ENCODE data around the gene CILP2. TPM values are rescaled to one million over a fixed set of nuclear protein-coding genes. Genes with fewer than 3 reads are reported as not detected.

CILP2 gene
- total RNA-seq, 1 donor from 2014 or later = 0.23 TPM

GRCh38 chr19:19545707-19546106 lies 7.6 kb downstream of the CILP2 start:
- no peak overlapping the region for H3K27ac Mint-ChIP-seq (ENCODE audit: unreplicated experiment)
- H3K27me3 Mint-ChIP-seq (ENCODE audit: unreplicated experiment) = peaks cover 6% of the 10 kb centered on the region
- H3K4me1 Mint-ChIP-seq (ENCODE audit: unreplicated experiment) = no peaks in the 10 kb centered on the region
- H3K4me3 Mint-ChIP-seq (ENCODE audit: unreplicated experiment) = no peak overlapping the region
- no peaks in the 10 kb centered on the region for H3K9me3 Mint-ChIP-seq (ENCODE audit: unreplicated experiment)
- H3K36me3 Mint-ChIP-seq (ENCODE audit: low read depth, unreplicated experiment) = peaks cover 4% of the 10 kb centered on the region
- TF ChIP-seq CTCF (IDR thresholded peaks at IDR 0.05; ENCODE audit: unreplicated experiment) = no peak
- DNase-seq (ENCODE audit: low spot score) = no peak

DNA sequence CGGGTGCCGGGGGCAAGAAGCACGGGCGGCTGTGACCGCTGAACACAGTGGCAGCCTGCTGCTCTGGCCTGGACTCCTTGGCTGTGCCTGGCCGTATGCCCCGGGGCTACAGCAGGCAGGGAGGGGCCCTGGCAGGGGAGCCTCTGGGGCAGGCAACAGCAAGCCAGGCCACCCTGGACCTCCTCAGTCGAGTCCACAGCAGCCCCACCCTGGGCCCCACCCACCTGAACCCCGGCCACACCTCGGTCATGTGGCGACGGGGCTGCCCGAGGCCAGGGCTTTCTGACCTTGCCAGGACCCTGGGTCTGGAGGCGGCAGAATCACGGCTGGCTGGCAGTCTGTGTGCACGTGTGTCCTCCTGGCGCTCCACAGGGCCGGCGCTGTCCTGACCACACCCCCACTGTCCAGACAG lies 8.7 kb downstream of the CILP2 start:
- peaks cover 6% of the 10 kb centered on the region for H3K27me3 Mint-ChIP-seq (ENCODE audit: unreplicated experiment)
- no peak for DNase-seq (ENCODE audit: low spot score)

GRCh38 chr19:19547674-19548336 lies 9.7 kb downstream of the CILP2 start:
- DNase-seq (ENCODE audit: low spot score) = no peak
- Mint-ChIP-seq H3K27me3 (ENCODE audit: unreplicated experiment) (peaks cover 6% of the 10 kb centered on the region), H3K36me3 (ENCODE audit: low read depth, unreplicated experiment) (peaks cover 4% of the 10 kb centered on the region), H3K27ac (ENCODE audit: unreplicated experiment) (no peak overlapping the region), H3K9me3 (ENCODE audit: unreplicated experiment) (no peaks in the 10 kb centered on the region), H3K4me3 (ENCODE audit: unreplicated experiment) (no peak overlapping the region), H3K4me1 (ENCODE audit: unreplicated experiment) (no peaks in the 10 kb centered on the region)
- TF ChIP-seq CTCF (IDR thresholded peaks at IDR 0.05; ENCODE audit: unreplicated experiment) = no peak

More for the DNA sequence above, 8.7 kb downstream of the CILP2 start:
- peaks cover 4% of the 10 kb centered on the region for H3K36me3 Mint-ChIP-seq (ENCODE audit: low read depth, unreplicated experiment)
- no peaks in the 10 kb centered on the region for H3K9me3 Mint-ChIP-seq (ENCODE audit: unreplicated experiment)
- no peak overlapping the region for H3K4me3 Mint-ChIP-seq (ENCODE audit: unreplicated experiment)
- no peak for TF ChIP-seq CTCF (IDR thresholded peaks at IDR 0.05; ENCODE audit: unreplicated experiment)
- no peaks in the 10 kb centered on the region for H3K4me1 Mint-ChIP-seq (ENCODE audit: unreplicated experiment)
- H3K27ac Mint-ChIP-seq (ENCODE audit: unreplicated experiment) = no peak overlapping the region

GRCh38 chr19:19548915-19549759 lies 11.1 kb downstream of the CILP2 start:
- H3K27ac Mint-ChIP-seq (ENCODE audit: unreplicated experiment) = no peak overlapping the region
- H3K9me3 Mint-ChIP-seq (ENCODE audit: unreplicated experiment) = no peaks in the 10 kb centered on the region
- H3K4me1 Mint-ChIP-seq (ENCODE audit: unreplicated experiment) = no peaks in the 10 kb centered on the region
- H3K27me3 Mint-ChIP-seq (ENCODE audit: unreplicated experiment) = peaks cover 10% of the 10 kb centered on the region
- no peak overlapping the region for H3K4me3 Mint-ChIP-seq (ENCODE audit: unreplicated experiment)
- H3K36me3 Mint-ChIP-seq (ENCODE audit: low read depth, unreplicated experiment) = peaks cover 4% of the 10 kb centered on the region
- no peak for DNase-seq (ENCODE audit: low spot score)
- TF ChIP-seq CTCF (IDR thresholded peaks at IDR 0.05; ENCODE audit: unreplicated experiment) = no peak

All from endothelial cell (in vitro differentiated cells).